H1 (cell line): Measurements from ENCODE around the gene CYTIP. TPM values are rescaled to one million over a fixed set of nuclear protein-coding genes. Genes with fewer than 3 reads are reported as not detected.

Source experiments
- CTCF ChIA-PET: fragments of 300-600 bp; sonication (Branson Sonifier 250); formaldehyde crosslinking; loops from one replicate; lab custom pipeline; 2021; ENCODE audit not compliant: partially characterized antibody; lab: Charles Lee
- POLR2A ChIA-PET: fragments of 300-600 bp; sonication (Branson Sonifier 250); formaldehyde crosslinking; loops from one replicate; lab custom pipeline; 2021; ENCODE audit warnings: inconsistent platforms; ENCODE audit not compliant: partially characterized antibody; lab: Charles Lee
- DNase-seq, 2 experiments: peaks; one replicate each; pipeline versions ENCODE4 v3.0.0 to v3.0.0-alpha.2; 2010 to 2022; ENCODE audit warnings: low spot score in 2 of 2, low read depth in 1 of 2, mixed read lengths in 1 of 2
- FAIRE-seq: peaks from 2 replicates; lab custom pipeline; 2011; peaks lifted over from hg19 to GRCh38; lab: Jason Lieb, UNC
- H2AFZ ChIP-seq: 2 replicates; pipeline ENCODE4 v1.8.1; 2012; ENCODE audit warnings: low read length, inconsistent platforms
- H2AK5ac ChIP-seq: 2 replicates; pipeline ENCODE4 v1.6.1; 2013; ENCODE audit warnings: low read depth, low read length
- H2BK120ac ChIP-seq: replicated peaks from 2 replicates; pipeline ENCODE3; 2013; ENCODE audit warnings: low read depth, low read length, inconsistent platforms
- H2BK12ac ChIP-seq: 2 replicates; pipeline ENCODE4 v1.6.1; 2013; ENCODE audit warnings: low read depth, low read length
- H2BK15ac ChIP-seq: 2 replicates; pipeline ENCODE4 v1.6.1; 2013; ENCODE audit warnings: low read length
- H2BK20ac ChIP-seq: 2 replicates; pipeline ENCODE4 v1.6.1; 2013; ENCODE audit warnings: low read length
- H2BK5ac ChIP-seq: 2 replicates; pipeline ENCODE4 v1.6.1; 2013; ENCODE audit warnings: low read depth, low read length
- H3K14ac ChIP-seq: 2 replicates; pipeline ENCODE4 v1.6.1; 2013; ENCODE audit warnings: inconsistent platforms; ENCODE audit not compliant: insufficient read length
- H3K18ac ChIP-seq: 2 replicates; pipeline ENCODE4 v1.6.1; 2013; ENCODE audit warnings: low read length; ENCODE audit errors: extremely low read depth
- H3K23ac ChIP-seq: 2 replicates; pipeline ENCODE4 v1.6.1; 2013; ENCODE audit warnings: inconsistent platforms; ENCODE audit not compliant: insufficient read length
- H3K23me2 ChIP-seq: 2 replicates; pipeline ENCODE4 v1.6.1; 2013; ENCODE audit warnings: low read depth, low read length
- H3K27ac ChIP-seq: 2 replicates; pipeline ENCODE4 v1.6.1; 2011; ENCODE audit warnings: low read depth, low read length, inconsistent platforms
- H3K27me3 ChIP-seq, 4 experiments: replicated peaks in 1 of 4; 1 replicate in 1 of 4; 2 replicates in 3 of 4; pipeline versions ENCODE4 v1.6.1 to v1.8.1; 2011 to 2013; ENCODE audit warnings: low read length in 3 of 4, mild to moderate bottlenecking in 3 of 4, inconsistent platforms in 2 of 4, mixed read lengths in 2 of 4, moderate library complexity in 1 of 4; ENCODE audit not compliant: control insufficient read depth in 3 of 4, insufficient read depth in 3 of 4; ENCODE audit errors: extremely low read depth in 1 of 4
- H3K36me3 ChIP-seq, 4 experiments: 2 replicates each; pipeline versions ENCODE4 v1.6.1 to v1.8.1; 2011 to 2013; ENCODE audit warnings: mild to moderate bottlenecking in 4 of 4, low read length in 3 of 4, moderate library complexity in 2 of 4, control low read depth in 1 of 4, inconsistent platforms in 1 of 4; ENCODE audit not compliant: insufficient read depth in 4 of 4, control insufficient read depth in 2 of 4
- H3K4ac ChIP-seq: replicated peaks from 2 replicates; pipeline ENCODE3; 2013; ENCODE audit warnings: low read length, low read depth, mixed read lengths, inconsistent platforms; ENCODE audit not compliant: insufficient read length
- H3K4me1 ChIP-seq, 4 experiments: replicated peaks in 1 of 4; 1 replicate in 1 of 4; 2 replicates in 3 of 4; pipeline versions ENCODE4 v1.6.1 to v1.8.1; 2011 to 2013; ENCODE audit warnings: low read length in 3 of 4, inconsistent platforms in 2 of 4, mixed read lengths in 1 of 4; ENCODE audit not compliant: insufficient read depth in 4 of 4, control insufficient read depth in 3 of 4
- H3K4me2 ChIP-seq, 2 experiments: 2 replicates each; pipeline versions ENCODE4 v1.6.1 to v1.8.1; 2011 to 2013; ENCODE audit warnings: low read depth in 2 of 2, low read length in 2 of 2, control low read depth in 1 of 2, inconsistent platforms in 1 of 2, mild to moderate bottlenecking in 1 of 2; ENCODE audit not compliant: insufficient read depth in 1 of 2
- H3K4me3 ChIP-seq, 4 experiments: fragments of 200-600, 300-600 bp in 1 of 4; sonication (generic), shearing (Covaris generic), sonication (Bioruptor Twin) in 1 of 4; 2 replicates each; pipeline versions ENCODE4 v1.5.1 to v1.8.1; 2011 to 2016; ENCODE audit warnings: low read length in 4 of 4, low read depth in 3 of 4, control low read depth in 2 of 4, inconsistent platforms in 2 of 4, mild to moderate bottlenecking in 2 of 4, mixed read lengths in 1 of 4, moderate library complexity in 1 of 4; ENCODE audit not compliant: insufficient read depth in 2 of 4; ENCODE audit errors: extremely low read depth in 1 of 4
- H3K56ac ChIP-seq: replicated peaks from 2 replicates; pipeline ENCODE3; 2013; ENCODE audit warnings: low read depth, mild to moderate bottlenecking, mixed read lengths, low read length, inconsistent platforms; ENCODE audit not compliant: insufficient read length
- H3K79me1 ChIP-seq: 2 replicates; pipeline ENCODE4 v1.6.1; 2013; ENCODE audit warnings: low read depth, low read length, control low read depth
- H3K79me2 ChIP-seq, 2 experiments: 2 replicates each; pipeline versions ENCODE4 v1.6.1 to v1.8.1; 2012 to 2013; ENCODE audit warnings: low read length in 2 of 2, mild to moderate bottlenecking in 2 of 2, inconsistent platforms in 1 of 2; ENCODE audit not compliant: insufficient read depth in 2 of 2, control insufficient read depth in 1 of 2
- H3K9ac ChIP-seq, 4 experiments: replicated peaks in 1 of 4; 1 replicate in 1 of 4; 2 replicates in 3 of 4; pipeline versions ENCODE4 v1.6.1 to v1.8.1; 2011 to 2013; ENCODE audit warnings: low read depth in 3 of 4, low read length in 3 of 4, control low read depth in 2 of 4, mild to moderate bottlenecking in 2 of 4, moderate library complexity in 2 of 4, inconsistent platforms in 1 of 4; ENCODE audit errors: extremely low read depth in 1 of 4
- H3K9me3 ChIP-seq, 2 experiments: 2 replicates each; pipeline versions ENCODE4 v1.6.1 to v1.8.1; 2012 to 2013; ENCODE audit warnings: mild to moderate bottlenecking in 2 of 2, moderate library complexity in 2 of 2, control low read depth in 1 of 2, inconsistent platforms in 1 of 2, low read depth in 1 of 2, low read length in 1 of 2, mixed read lengths in 1 of 2; ENCODE audit not compliant: insufficient read depth in 2 of 2
- H4K20me1 ChIP-seq, 2 experiments: replicated peaks in 1 of 2; 2 replicates each; pipeline versions ENCODE3 to v1.8.1; 2011 to 2013; ENCODE audit warnings: inconsistent platforms in 2 of 2, low read length in 2 of 2, mild to moderate bottlenecking in 1 of 2; ENCODE audit not compliant: insufficient read depth in 2 of 2, control insufficient read depth in 1 of 2
- H4K5ac ChIP-seq: 2 replicates; pipeline ENCODE4 v1.6.1; 2013; ENCODE audit warnings: low read length, low read depth, mixed read lengths, inconsistent platforms; ENCODE audit not compliant: insufficient read length
- H4K8ac ChIP-seq: 2 replicates; pipeline ENCODE4 v1.8.0; 2013; ENCODE audit warnings: mild to moderate bottlenecking, moderate library complexity, low read length, inconsistent platforms; ENCODE audit not compliant: insufficient read depth; ENCODE audit errors: extremely low read depth
- H4K91ac ChIP-seq: replicated peaks from 2 replicates; pipeline ENCODE3; 2013; ENCODE audit warnings: low read length, mixed read lengths, inconsistent platforms; ENCODE audit not compliant: insufficient read length
- MAFK ChIP-seq: IDR thresholded peaks from 2 replicates; pipeline ENCODE4 v1.6.1; 2012; ENCODE audit warnings: low read depth, mild to moderate bottlenecking, improper control_type of control experiment, low read length
- POLR2AphosphoS5 ChIP-seq: IDR thresholded peaks from 2 replicates; pipeline ENCODE4 v1.6.1; 2011; ENCODE audit warnings: low read depth, low read length
- RAD21 ChIP-seq, 2 experiments: IDR thresholded peaks in 1 of 2; conservative IDR thresholded peaks in 1 of 2; 2 replicates each; pipeline ENCODE4 v1.6.1; 2011; ENCODE audit warnings: low read depth in 2 of 2, low read length in 2 of 2, improper control_type of control experiment in 1 of 2, inconsistent platforms in 1 of 2, mild to moderate bottlenecking in 1 of 2, moderate library complexity in 1 of 2
- SIRT6 ChIP-seq: IDR thresholded peaks from one replicate; pipeline ENCODE4 v1.7.1; 2012; ENCODE audit warnings: low read length, inconsistent platforms
- SP1 ChIP-seq: IDR thresholded peaks from 2 replicates; pipeline ENCODE4 v1.6.1; 2011; ENCODE audit warnings: low read depth, low read length
- TAF7 ChIP-seq: optimal IDR thresholded peaks from 2 replicates; pipeline ENCODE3; 2011; ENCODE audit warnings: low read depth, mild to moderate bottlenecking, inconsistent platforms, low read length, moderate library complexity, borderline replicate concordance
- USF2 ChIP-seq: IDR thresholded peaks from 2 replicates; pipeline ENCODE4 v1.6.1; 2011; ENCODE audit warnings: low read length, improper control_type of control experiment
- WGBS, 2 experiments: shearing (Covaris generic) in 1 of 2; methylation state at CpG; one replicate each; pipeline versions ENCODE4 v1.1.6 to v1.1.7; 2013 to 2015; ENCODE audit warnings: low lambda C conversion rate in 2 of 2, mixed read lengths in 2 of 2, inconsistent platforms in 1 of 2, low coverage in 1 of 2, missing lambda C conversion rate in 1 of 2; ENCODE audit not compliant: insufficient replicate concordance in 2 of 2, insufficient coverage in 1 of 2, insufficient read length in 1 of 2; ENCODE audit errors: extremely low coverage in 1 of 2, missing lambda C conversion rate in 1 of 2; 5-methylcytosine and 5-hydroxymethylcytosine counted together
- polyA plus RNA-seq, 7 experiments: library from polyadenylated mRNA; depleted of rRNA in 3 of 7; stranded (reverse) in 5 of 7; unstranded in 2 of 7; fragments of >200 nt in 5 of 7; fragments of 200-250 nt in 2 of 7; gene quantifications; 1 replicate in 5 of 7; 2 replicates in 1 of 7; 4 replicates in 1 of 7; pipeline versions ENCODE4 v1.2.1 to v1.2.3, GENCODE V29; 2011 to 2013; ENCODE audit warnings: missing spikeins in 2 of 7, mixed read lengths in 2 of 7
- total RNA-seq: library from RNA; stranded (reverse); fragmentation: NEBNext Ultra II Directional; extraction: Animal tissue kit (Norgen Biotek cat#: 25700); gene quantifications from 2 replicates; pipeline ENCODE4 v1.2.1, GENCODE V29; 2021

CYTIP gene
- total and polyA plus RNA-seq, 2 of the 8 experiments (the other 6 are each of a cell fraction or from before 2014, with no cell fraction given), result 0.12 TPM; not detected in 1

- POLR2A ChIA-PET, result no interaction called here
- Histone ChIP-seq H4K5ac (no peak overlapping the region), H4K20me1 (no peaks in the 10 kb centered on the region), H3K9me3 (peaks cover 15 to 17% of the 10 kb centered on the region in 2 experiments), H3K56ac (no peak overlapping the region), H3K79me1 (no peaks in the 10 kb centered on the region), H3K36me3 (no peaks in the 10 kb centered on the region), H3K14ac (no peak overlapping the region), H2BK120ac (no peak overlapping the region), H2AK5ac (no peak overlapping the region), H3K23me2 (no peaks in the 10 kb centered on the region), H3K4me1 (no peaks in the 10 kb centered on the region), H4K91ac (no peak overlapping the region), H3K9ac (no peak overlapping the region), H2BK5ac (no peak overlapping the region), H2BK15ac (no peak overlapping the region), H3K4ac (no peak overlapping the region), H2BK12ac (no peak overlapping the region), H3K23ac (no peak overlapping the region), H3K79me2 (no peaks in the 10 kb centered on the region), H3K18ac (no peak overlapping the region), H2AFZ (no peak overlapping the region), H3K27me3 (no peaks in the 10 kb centered on the region), H3K4me2 (no peak overlapping the region), H3K4me3 (no peak overlapping the region), H2BK20ac (no peak overlapping the region), H4K8ac (no peak overlapping the region), H3K27ac (no peak overlapping the region)
- TF ChIP-seq POLR2AphosphoS5, result no peak
- TF ChIP-seq TAF7, result no peak
- no peak for TF ChIP-seq MAFK
- no peak for TF ChIP-seq SIRT6
- no peak for TF ChIP-seq RAD21 (IDR thresholded peaks at IDR 0.05 in 1 of 2, conservative IDR thresholded peaks at IDR 0.05 in 1 of 2; ENCODE audit: low read depth in 2 of 2, low read length in 2 of 2)
- no peak for TF ChIP-seq USF2
- TF ChIP-seq SP1, result no peak
- no peak for DNase-seq
- 87% methylated on average over 1 of the region's 1 CpG; no CpG with 5 or more reads in 1 of the 2 experiments for WGBS, 2 experiments
- CTCF ChIA-PET, result no interaction called here
- FAIRE-seq, result no peak
These were observed 68.5 kb downstream of the CYTIP start for GRCh38 chr2:157375384-157375783.
